ENCODE results near the gene CRACR2A.

Gene CRACR2A

GRCh38 chr12:3698218-3698974 is 54.5 kb downstream of the CRACR2A start:
- Histone ChIP-seq H3K4me3 (ENCODE audit: low read length) (no peak overlapping the region), H3K9ac (ENCODE audit: low read length) (peak overlapping the region; percentile 49), H3K27me3 (replicated peaks; ENCODE audit: control insufficient read depth, insufficient read depth, low read length) (no peaks in the 10 kb centered on the region), H3K4me1 (ENCODE audit: control insufficient read depth, insufficient read depth, low read length) (peaks cover 30% of the 10 kb centered on the region), H3K9me3 (ENCODE audit: control insufficient read depth, low read length) (no peaks in the 10 kb centered on the region), H3K36me3 (ENCODE audit: control insufficient read depth, insufficient read depth, low read length, severe bottlenecking) (no peaks in the 10 kb centered on the region)
- peak; percentile 88 for DNase-seq (ENCODE audit: low read depth)

- Histone ChIP-seq H3K27me3 (replicated peaks; ENCODE audit: control insufficient read depth, insufficient read depth, low read length) (no peaks in the 10 kb centered on the region), H3K4me1 (ENCODE audit: control insufficient read depth, insufficient read depth, low read length) (peaks cover 30% of the 10 kb centered on the region), H3K9ac (ENCODE audit: low read length) (peak overlapping the region; percentile 49), H3K9me3 (ENCODE audit: control insufficient read depth, low read length) (no peaks in the 10 kb centered on the region), H3K36me3 (ENCODE audit: control insufficient read depth, insufficient read depth, low read length, severe bottlenecking) (no peaks in the 10 kb centered on the region), H3K4me3 (ENCODE audit: low read length) (no peak overlapping the region)
- DNase-seq (ENCODE audit: low read depth): peak; percentile 13
Observed at GRCh38 chr12:3697311-3697870, 55.5 kb downstream of the CRACR2A start.

DNA sequence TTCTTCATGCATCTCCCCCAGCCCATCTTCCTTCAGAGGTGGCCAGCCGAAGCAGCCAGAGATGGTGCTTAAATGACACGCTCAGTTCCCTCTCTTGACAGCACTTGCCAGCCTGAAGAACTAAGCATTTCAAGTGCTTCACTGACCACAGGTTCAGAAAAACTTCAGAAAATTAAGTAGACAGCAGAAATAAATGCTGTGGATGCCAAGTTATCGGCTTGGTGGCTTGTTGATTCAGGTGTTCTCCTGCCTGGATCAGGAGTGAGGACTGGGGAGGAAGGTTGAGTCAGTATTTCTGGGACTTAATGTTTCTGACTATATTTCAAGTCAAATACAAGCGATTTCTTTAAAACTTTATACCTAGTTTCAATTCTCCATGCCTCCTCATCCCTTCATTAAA is 58.2 kb downstream of the CRACR2A start:
- Histone ChIP-seq H3K9ac (ENCODE audit: low read length) (no peak overlapping the region), H3K4me1 (ENCODE audit: control insufficient read depth, insufficient read depth, low read length) (peaks cover 17% of the 10 kb centered on the region)
- DNase-seq (ENCODE audit: low read depth): no peak

GRCh38 chr12:3692616-3693365 is 60.1 kb downstream of the CRACR2A start:
- Histone ChIP-seq H3K36me3 (ENCODE audit: control insufficient read depth, insufficient read depth, low read length, severe bottlenecking) (no peaks in the 10 kb centered on the region), H3K4me1 (ENCODE audit: control insufficient read depth, insufficient read depth, low read length) (peaks cover 4% of the 10 kb centered on the region), H3K9me3 (ENCODE audit: control insufficient read depth, low read length) (no peaks in the 10 kb centered on the region), H3K9ac (ENCODE audit: low read length) (no peak overlapping the region), H3K27me3 (replicated peaks; ENCODE audit: control insufficient read depth, insufficient read depth, low read length) (no peaks in the 10 kb centered on the region), H3K4me3 (ENCODE audit: low read length) (no peak overlapping the region)
- DNase-seq (ENCODE audit: low read depth): no peak

More for the DNA sequence above, 58.2 kb downstream of the CRACR2A start:
- no peaks in the 10 kb centered on the region for H3K36me3 ChIP-seq (ENCODE audit: control insufficient read depth, insufficient read depth, low read length, severe bottlenecking)
- H3K4me3 ChIP-seq (ENCODE audit: low read length): no peak overlapping the region
- no peaks in the 10 kb centered on the region for H3K9me3 ChIP-seq (ENCODE audit: control insufficient read depth, low read length)
- H3K27me3 ChIP-seq (replicated peaks; ENCODE audit: control insufficient read depth, insufficient read depth, low read length): no peaks in the 10 kb centered on the region

DNA sequence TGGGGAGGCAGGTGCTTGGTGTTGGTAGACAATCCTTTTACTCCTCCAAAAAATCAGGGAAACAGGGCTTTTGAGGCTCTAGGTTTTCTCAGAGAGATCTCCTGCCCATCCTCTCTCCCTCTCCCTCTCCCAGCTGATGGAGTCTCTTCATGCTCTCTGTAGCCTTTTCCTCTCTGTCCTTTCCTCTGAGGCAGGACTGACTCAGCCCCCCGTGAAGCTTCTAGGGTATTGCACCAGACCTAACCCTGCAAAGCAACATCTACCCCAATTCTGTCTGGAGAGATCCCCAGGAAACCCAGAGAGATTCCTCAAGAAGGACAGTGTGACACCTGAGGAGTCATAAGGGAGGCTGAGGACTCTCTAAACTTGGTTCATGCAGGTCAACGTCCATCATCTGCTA is 66.4 kb downstream of the CRACR2A start:
- H3K4me1 ChIP-seq (ENCODE audit: control insufficient read depth, insufficient read depth, low read length): peaks cover 4% of the 10 kb centered on the region
- no peak overlapping the region for H3K9ac ChIP-seq (ENCODE audit: low read length)
- DNase-seq (ENCODE audit: low read depth): no peak
- no peak overlapping the region for H3K4me3 ChIP-seq (ENCODE audit: low read length)
- no peaks in the 10 kb centered on the region for H3K9me3 ChIP-seq (ENCODE audit: control insufficient read depth, low read length)
- no peaks in the 10 kb centered on the region for H3K36me3 ChIP-seq (ENCODE audit: control insufficient read depth, insufficient read depth, low read length, severe bottlenecking)
- no peaks in the 10 kb centered on the region for H3K27me3 ChIP-seq (replicated peaks; ENCODE audit: control insufficient read depth, insufficient read depth, low read length)

DNA sequence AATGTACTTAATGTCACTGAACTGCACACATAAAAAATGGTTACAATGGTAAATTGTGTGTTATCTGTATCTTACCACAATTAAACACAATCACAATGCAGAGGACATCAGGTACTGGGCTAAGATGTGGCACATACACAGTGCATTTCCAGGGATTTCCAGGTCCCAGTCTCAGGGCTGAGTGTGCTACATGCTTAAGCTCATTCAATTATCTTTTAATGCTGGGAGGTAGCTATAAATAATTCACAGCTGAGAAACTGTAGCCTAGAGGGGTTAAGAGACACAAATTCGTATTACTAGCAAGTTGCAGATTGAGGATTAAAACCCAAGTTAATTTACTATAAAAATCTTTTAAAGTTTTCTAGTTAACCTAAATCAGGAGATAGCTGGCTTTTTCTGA is 67.1 kb downstream of the CRACR2A start:
- Histone ChIP-seq H3K4me1 (ENCODE audit: control insufficient read depth, insufficient read depth, low read length) (peaks cover 10% of the 10 kb centered on the region), H3K9me3 (ENCODE audit: control insufficient read depth, low read length) (no peaks in the 10 kb centered on the region), H3K9ac (ENCODE audit: low read length) (no peak overlapping the region), H3K27me3 (replicated peaks; ENCODE audit: control insufficient read depth, insufficient read depth, low read length) (no peaks in the 10 kb centered on the region), H3K4me3 (ENCODE audit: low read length) (no peak overlapping the region), H3K36me3 (ENCODE audit: control insufficient read depth, insufficient read depth, low read length, severe bottlenecking) (no peaks in the 10 kb centered on the region)
- DNase-seq (ENCODE audit: low read depth): no peak

DNA sequence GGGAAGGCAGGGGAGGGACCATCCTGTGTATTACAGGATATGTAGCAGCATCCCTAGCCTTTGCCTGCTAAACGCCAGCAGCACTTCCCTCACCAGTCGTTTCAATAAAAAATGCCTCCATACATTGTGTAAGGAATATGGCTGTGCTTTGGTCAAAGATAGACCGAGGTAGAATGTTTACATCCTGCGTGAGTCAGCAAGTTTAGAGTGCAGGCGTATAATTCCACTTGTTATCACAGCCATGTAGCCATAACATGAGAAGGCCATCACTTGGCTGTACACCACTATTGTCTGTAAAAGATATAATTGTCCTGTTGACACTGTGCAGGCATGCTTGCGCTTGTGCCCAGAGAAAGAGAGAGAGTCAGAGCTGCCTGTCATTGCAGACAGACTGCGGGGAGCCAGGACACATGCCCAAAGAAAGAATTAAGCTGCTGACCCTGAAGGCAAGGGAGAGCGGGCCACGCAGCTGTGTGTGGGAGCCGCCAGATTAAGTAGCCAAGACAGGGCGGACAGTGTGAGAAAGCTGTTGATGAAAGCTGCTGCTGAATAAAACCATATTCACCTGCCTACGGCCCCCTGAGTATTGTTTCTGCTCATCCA is 68.4 kb downstream of the CRACR2A start:
- H3K9ac ChIP-seq (ENCODE audit: low read length): no peak overlapping the region
- DNase-seq (ENCODE audit: low read depth): no peak
- no peaks in the 10 kb centered on the region for H3K27me3 ChIP-seq (replicated peaks; ENCODE audit: control insufficient read depth, insufficient read depth, low read length)
- H3K4me1 ChIP-seq (ENCODE audit: control insufficient read depth, insufficient read depth, low read length): peaks cover 11% of the 10 kb centered on the region
- H3K4me3 ChIP-seq (ENCODE audit: low read length): no peak overlapping the region
- H3K9me3 ChIP-seq (ENCODE audit: control insufficient read depth, low read length): no peaks in the 10 kb centered on the region
- no peaks in the 10 kb centered on the region for H3K36me3 ChIP-seq (ENCODE audit: control insufficient read depth, insufficient read depth, low read length, severe bottlenecking)

- no peaks in the 10 kb centered on the region for H3K9me3 ChIP-seq (ENCODE audit: control insufficient read depth, low read length)
- no peak overlapping the region for H3K4me3 ChIP-seq (ENCODE audit: low read length)
- no peaks in the 10 kb centered on the region for H3K27me3 ChIP-seq (replicated peaks; ENCODE audit: control insufficient read depth, insufficient read depth, low read length)
- no peak for DNase-seq (ENCODE audit: low read depth)
- no peak overlapping the region for H3K9ac ChIP-seq (ENCODE audit: low read length)
- peaks cover 11% of the 10 kb centered on the region for H3K4me1 ChIP-seq (ENCODE audit: control insufficient read depth, insufficient read depth, low read length)
- no peaks in the 10 kb centered on the region for H3K36me3 ChIP-seq (ENCODE audit: control insufficient read depth, insufficient read depth, low read length, severe bottlenecking)
Observed at GRCh38 chr12:3683670-3684069, 69.2 kb downstream of the CRACR2A start.

- no peak overlapping the region for H3K9ac ChIP-seq (ENCODE audit: low read length)
- H3K4me1 ChIP-seq (ENCODE audit: control insufficient read depth, insufficient read depth, low read length): peaks cover 11% of the 10 kb centered on the region
- DNase-seq (ENCODE audit: low read depth): no peak
- no peaks in the 10 kb centered on the region for H3K36me3 ChIP-seq (ENCODE audit: control insufficient read depth, insufficient read depth, low read length, severe bottlenecking)
- H3K27me3 ChIP-seq (replicated peaks; ENCODE audit: control insufficient read depth, insufficient read depth, low read length): no peaks in the 10 kb centered on the region
- H3K4me3 ChIP-seq (ENCODE audit: low read length): no peak overlapping the region
- H3K9me3 ChIP-seq (ENCODE audit: control insufficient read depth, low read length): no peaks in the 10 kb centered on the region
Observed at GRCh38 chr12:3681595-3682061, 71.3 kb downstream of the CRACR2A start.

- Histone ChIP-seq H3K4me3 (ENCODE audit: low read length) (no peak overlapping the region), H3K9me3 (ENCODE audit: control insufficient read depth, low read length) (no peaks in the 10 kb centered on the region), H3K4me1 (ENCODE audit: control insufficient read depth, insufficient read depth, low read length) (peaks cover 11% of the 10 kb centered on the region), H3K9ac (ENCODE audit: low read length) (no peak overlapping the region), H3K27me3 (replicated peaks; ENCODE audit: control insufficient read depth, insufficient read depth, low read length) (no peaks in the 10 kb centered on the region), H3K36me3 (ENCODE audit: control insufficient read depth, insufficient read depth, low read length, severe bottlenecking) (no peaks in the 10 kb centered on the region)
- peak; percentile 14 for DNase-seq (ENCODE audit: low read depth)
Observed at GRCh38 chr12:3680919-3681594, 71.9 kb downstream of the CRACR2A start.

All from adipocyte (in vitro differentiated cells).